ACC112 (cell line): ENCODE results near the gene RUNX1.

Experiments
- H2AFZ ChIP-seq: fragments of 200-600 bp; sonication (generic); one replicate; pipeline ENCODE4 v1.6.0; 2017; ENCODE audit warnings: antibody characterized with exemption, low read length; ENCODE audit not compliant: unreplicated experiment
- H3K27ac ChIP-seq: fragments of 200-600 bp; sonication (generic); 2 replicates; pipeline ENCODE4 v1.5.1; 2014; ENCODE audit warnings: low read depth, mild to moderate bottlenecking, antibody characterized with exemption, low read length, moderate library complexity
- H3K27me3 ChIP-seq: fragments of 200-600 bp; sonication (generic); 2 replicates; pipeline ENCODE4 v1.6.1; 2014; ENCODE audit warnings: mild to moderate bottlenecking, antibody characterized with exemption, low read length, moderate library complexity, mixed read lengths; ENCODE audit not compliant: insufficient read depth
- H3K36me3 ChIP-seq: fragments of 200-600 bp; sonication (generic); 2 replicates; pipeline ENCODE4 v1.6.1; 2016; ENCODE audit warnings: mild to moderate bottlenecking, antibody characterized with exemption, low read length, moderate library complexity, mixed read lengths; ENCODE audit not compliant: insufficient read depth
- H3K4me1 ChIP-seq: fragments of 200-600 bp; sonication (generic); one replicate; pipeline ENCODE4 v1.6.1; 2016; ENCODE audit warnings: low read length, mixed read lengths; ENCODE audit not compliant: insufficient read depth, unreplicated experiment, control insufficient read depth
- H3K4me3 ChIP-seq: fragments of 200-600 bp; sonication (generic); 2 replicates; pipeline ENCODE4 v1.5.1; 2014; ENCODE audit warnings: mild to moderate bottlenecking, low read depth, low read length
- H3K79me2 ChIP-seq: fragments of 200-600 bp; sonication (generic); one replicate; pipeline ENCODE4 v1.6.0; 2016; ENCODE audit warnings: low read length; ENCODE audit not compliant: control insufficient read depth, unreplicated experiment, insufficient read depth

RUNX1 gene

DNA sequence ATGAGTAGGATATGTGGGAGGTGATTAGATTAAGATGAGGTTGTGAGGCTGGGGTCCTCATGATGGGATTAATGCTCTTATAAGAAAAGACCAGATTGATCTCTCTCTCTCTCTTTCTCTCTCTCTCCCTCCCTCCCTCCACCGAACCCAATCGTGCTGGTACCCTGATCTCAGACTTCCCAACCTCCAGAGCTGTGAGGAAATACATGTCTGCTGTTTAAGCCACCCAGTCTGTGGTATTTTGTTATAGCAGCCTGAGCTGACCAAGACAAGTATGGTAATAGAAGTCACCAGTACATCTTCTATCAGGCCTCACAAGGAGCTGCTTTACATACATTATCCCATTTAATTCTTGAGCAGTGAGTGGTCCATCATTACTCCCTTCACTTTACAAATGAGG is 149.8 kb downstream of the RUNX1 start:
- no peaks in the 10 kb centered on the region for H3K79me2 ChIP-seq
- no peak overlapping the region for H3K4me3 ChIP-seq
- no peaks in the 10 kb centered on the region for H3K4me1 ChIP-seq
- no peaks in the 10 kb centered on the region for H3K36me3 ChIP-seq
- no peak overlapping the region for H3K27ac ChIP-seq
- H2AFZ ChIP-seq: no peak overlapping the region
- no peaks in the 10 kb centered on the region for H3K27me3 ChIP-seq

DNA sequence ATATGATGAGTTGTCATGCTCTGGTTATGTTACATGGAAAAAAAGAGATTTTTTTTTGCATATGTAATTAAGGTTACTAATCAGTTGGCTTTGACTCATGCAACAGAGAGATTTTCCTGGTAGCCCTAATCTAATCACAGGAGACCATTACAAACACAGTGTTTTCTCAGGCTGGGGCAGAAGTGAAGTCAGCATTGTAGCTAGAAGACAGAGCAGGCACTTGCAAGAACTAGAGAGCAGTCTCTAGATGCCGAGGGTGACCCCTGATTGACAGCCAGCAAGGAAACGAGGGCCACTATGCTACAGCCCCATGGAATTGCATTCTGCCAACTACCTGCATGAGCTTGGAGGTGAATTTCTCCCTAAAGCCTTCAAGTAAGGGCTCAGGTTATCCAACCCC is 151.3 kb downstream of the RUNX1 start:
- Histone ChIP-seq H2AFZ (no peak overlapping the region), H3K79me2 (no peaks in the 10 kb centered on the region), H3K27me3 (no peaks in the 10 kb centered on the region), H3K36me3 (no peaks in the 10 kb centered on the region), H3K4me1 (no peaks in the 10 kb centered on the region), H3K27ac (no peak overlapping the region), H3K4me3 (no peak overlapping the region)

DNA sequence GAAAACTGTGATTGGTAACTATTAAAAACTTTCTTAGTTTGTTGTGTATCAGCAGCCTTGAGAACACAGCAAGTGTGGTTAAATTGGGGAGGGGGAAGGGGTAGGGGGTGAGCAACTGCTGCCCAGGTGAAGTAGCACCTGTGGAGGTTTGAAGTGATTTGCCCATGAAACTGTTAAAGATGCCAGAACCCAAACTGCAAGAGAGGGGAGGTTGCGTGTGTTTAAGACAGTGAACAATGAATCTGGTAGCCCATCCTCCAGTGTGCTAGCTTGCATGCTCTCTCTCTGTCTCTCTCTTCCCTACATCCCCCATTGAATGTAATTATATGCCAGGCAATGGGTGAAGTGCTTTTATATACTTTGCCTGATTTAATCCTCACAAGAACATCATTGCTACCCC is 154.7 kb downstream of the RUNX1 start:
- no peak overlapping the region for H3K4me3 ChIP-seq
- H3K79me2 ChIP-seq: no peaks in the 10 kb centered on the region

DNA sequence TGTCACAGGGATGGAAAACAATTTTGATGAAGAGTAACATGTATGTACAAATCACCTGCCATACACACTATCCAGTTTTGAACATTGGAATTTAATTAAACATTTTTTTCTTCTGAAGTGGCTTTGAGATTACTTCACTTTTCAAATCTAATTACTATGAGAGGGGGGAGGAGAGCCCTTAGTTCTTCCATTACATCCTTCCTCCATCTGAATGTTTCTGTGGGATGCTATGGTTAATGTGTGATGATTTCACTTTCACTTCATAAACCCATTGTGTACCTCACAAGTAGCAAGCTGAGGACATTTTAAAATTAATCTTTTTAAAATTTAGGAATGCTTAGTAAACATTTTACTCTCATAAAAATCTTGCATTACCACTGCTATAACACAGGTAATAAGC is 156.9 kb downstream of the RUNX1 start:
- H3K27ac ChIP-seq: peak overlapping the region; percentile 99; the same call in 1 of the 2 replicates
- no peak overlapping the region for H2AFZ ChIP-seq
- H3K36me3 ChIP-seq: no peaks in the 10 kb centered on the region
- H3K27me3 ChIP-seq: no peaks in the 10 kb centered on the region
- peak overlapping the region; percentile 94 for H3K4me3 ChIP-seq
- no peaks in the 10 kb centered on the region for H3K4me1 ChIP-seq
- peaks cover 11% of the 10 kb centered on the region for H3K79me2 ChIP-seq

More for the DNA sequence above, 154.7 kb downstream of the RUNX1 start:
- H3K27me3 ChIP-seq: no peaks in the 10 kb centered on the region
- H2AFZ ChIP-seq: no peak overlapping the region
- H3K36me3 ChIP-seq: no peaks in the 10 kb centered on the region
- H3K4me1 ChIP-seq: no peaks in the 10 kb centered on the region
- H3K27ac ChIP-seq: no peak overlapping the region

DNA sequence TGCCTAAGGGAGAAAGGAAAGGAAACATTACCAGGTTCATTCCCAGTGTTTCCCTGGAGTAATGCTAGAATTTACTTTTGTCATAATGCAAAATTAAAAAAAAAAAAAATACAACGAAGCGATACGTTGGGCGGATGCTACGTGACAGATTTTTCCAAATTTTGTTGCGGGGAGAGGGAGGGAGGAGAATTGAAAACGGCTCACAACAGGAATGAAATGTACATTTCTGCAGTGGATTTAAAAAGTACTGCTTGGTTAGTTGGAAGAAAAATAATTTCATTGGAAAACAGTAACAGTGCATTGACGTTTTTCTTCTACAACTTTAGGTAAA is 157.5 kb downstream of the RUNX1 start:
- Histone ChIP-seq H3K4me3 (peak overlapping the region; percentile 94), H3K79me2 (peaks cover 17% of the 10 kb centered on the region), H3K27me3 (no peaks in the 10 kb centered on the region), H3K4me1 (no peaks in the 10 kb centered on the region), H3K27ac (peak overlapping the region; percentile 99), H2AFZ (peak overlapping the region; percentile 56), H3K36me3 (no peaks in the 10 kb centered on the region)

DNA sequence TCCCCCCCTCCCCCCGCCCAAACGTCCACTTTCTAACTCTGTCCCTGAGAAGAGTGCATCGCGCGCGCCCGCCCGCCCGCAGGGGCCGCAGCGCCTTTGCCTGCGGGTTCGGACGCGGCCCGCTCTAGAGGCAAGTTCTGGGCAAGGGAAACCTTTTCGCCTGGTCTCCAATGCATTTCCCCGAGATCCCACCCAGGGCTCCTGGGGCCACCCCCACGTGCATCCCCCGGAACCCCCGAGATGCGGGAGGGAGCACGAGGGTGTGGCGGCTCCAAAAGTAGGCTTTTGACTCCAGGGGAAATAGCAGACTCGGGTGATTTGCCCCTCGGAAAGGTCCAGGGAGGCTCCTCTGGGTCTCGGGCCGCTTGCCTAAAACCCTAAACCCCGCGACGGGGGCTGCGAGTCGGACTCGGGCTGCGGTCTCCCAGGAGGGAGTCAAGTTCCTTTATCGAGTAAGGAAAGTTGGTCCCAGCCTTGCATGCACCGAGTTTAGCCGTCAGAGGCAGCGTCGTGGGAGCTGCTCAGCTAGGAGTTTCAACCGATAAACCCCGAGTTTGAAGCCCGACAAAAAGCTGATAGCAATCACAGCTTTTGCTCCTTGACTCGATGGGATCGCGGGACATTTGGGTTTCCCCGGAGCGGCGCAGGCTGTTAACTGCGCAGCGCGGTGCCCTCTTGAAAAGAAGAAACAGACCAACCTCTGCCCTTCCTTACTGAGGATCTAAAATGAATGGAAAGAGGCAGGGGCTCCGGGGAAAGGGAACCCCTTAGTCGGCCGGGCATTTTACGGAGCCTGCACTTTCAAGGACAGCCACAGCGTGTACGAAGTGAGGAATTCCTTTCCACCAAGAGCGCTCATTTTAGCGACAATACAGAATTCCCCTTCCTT is 158.1 kb downstream of the RUNX1 start:
- H3K27me3 ChIP-seq: no peaks in the 10 kb centered on the region
- H3K79me2 ChIP-seq: peaks cover 23% of the 10 kb centered on the region
- no peaks in the 10 kb centered on the region; the same call in 1 of the 2 replicates for H3K36me3 ChIP-seq
- peak overlapping the region; percentile 56 for H2AFZ ChIP-seq
- no peaks in the 10 kb centered on the region for H3K4me1 ChIP-seq
- peak overlapping the region; percentile 99 for H3K27ac ChIP-seq
- H3K4me3 ChIP-seq: peak overlapping the region; percentile 94

DNA sequence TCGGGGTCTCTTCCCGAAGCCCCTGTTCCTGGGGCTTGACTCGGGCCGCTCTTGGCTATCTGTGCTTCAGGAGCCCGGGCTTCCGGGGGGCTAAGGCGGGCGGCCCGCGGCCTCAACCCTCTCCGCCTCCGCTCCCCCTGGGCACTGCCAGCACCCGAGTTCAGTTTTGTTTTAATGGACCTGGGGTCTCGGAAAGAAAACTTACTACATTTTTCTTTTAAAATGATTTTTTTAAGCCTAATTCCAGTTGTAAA is 158.7 kb downstream of the RUNX1 start:
- Histone ChIP-seq H3K4me1 (no peaks in the 10 kb centered on the region), H3K79me2 (peaks cover 29% of the 10 kb centered on the region), H2AFZ (peak overlapping the region; percentile 26), H3K4me3 (peak overlapping the region; percentile 94), H3K27ac (peak overlapping the region; percentile 99), H3K27me3 (no peaks in the 10 kb centered on the region), H3K36me3 (no peaks in the 10 kb centered on the region; the same call in 1 of the 2 replicates)

DNA sequence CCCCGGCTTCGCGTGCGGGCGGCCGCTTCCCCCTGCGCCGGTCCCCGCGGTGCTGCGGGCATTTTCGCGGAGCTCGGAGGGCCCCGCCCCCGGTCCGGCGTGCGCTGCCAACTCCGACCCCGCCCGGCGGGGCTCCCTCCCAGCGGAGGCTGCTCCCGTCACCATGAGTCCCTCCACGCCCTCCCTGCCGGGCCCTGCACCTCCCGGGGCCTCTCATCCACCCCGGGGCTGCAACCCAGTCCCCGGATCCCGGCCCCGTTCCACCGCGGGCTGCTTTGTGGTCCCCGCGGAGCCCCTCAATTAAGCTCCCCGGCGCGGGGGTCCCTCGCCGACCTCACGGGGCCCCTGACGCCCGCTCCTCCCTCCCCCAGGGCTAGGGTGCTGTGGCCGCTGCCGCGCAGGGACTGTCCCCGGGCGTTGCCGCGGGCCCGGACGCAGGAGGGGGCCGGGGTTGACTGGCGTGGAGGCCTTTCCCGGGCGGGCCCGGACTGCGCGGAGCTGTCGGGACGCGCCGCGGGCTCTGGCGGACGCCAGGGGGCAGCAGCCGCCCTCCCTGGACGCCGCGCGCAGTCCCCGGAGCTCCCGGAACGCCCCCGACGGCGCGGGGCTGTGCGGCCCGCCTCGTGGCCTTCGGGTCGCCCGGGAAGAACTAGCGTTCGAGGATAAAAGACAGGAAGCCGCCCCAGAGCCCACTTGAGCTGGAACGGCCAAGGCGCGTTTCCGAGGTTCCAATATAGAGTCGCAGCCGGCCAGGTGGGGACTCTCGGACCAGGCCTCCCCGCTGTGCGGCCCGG is 159.2 kb downstream of the RUNX1 start:
- Histone ChIP-seq H3K79me2 (peaks cover 34% of the 10 kb centered on the region), H3K27ac (peak overlapping the region; percentile 99)

DNA sequence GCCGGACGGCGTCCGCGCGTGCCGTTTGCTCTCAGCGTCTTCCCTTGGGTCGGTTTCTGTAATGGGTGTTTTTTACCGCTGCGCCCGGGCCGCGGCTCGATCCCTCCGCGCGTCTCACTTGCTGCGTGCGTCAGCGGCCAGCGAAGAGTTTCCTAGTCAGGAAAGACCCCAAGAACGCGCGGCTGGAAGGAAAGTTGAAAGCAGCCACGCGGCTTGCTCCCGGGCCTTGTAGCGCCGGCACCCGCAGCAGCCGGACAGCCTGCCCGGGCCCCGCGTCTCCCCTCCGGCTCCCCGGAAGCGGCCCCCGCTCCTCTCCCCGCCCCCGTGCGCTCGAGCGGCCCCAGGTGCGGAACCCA is 159.8 kb downstream of the RUNX1 start:
- Histone ChIP-seq H3K27me3 (no peaks in the 10 kb centered on the region), H3K4me3 (peak overlapping the region; percentile 94), H3K27ac (peak overlapping the region; percentile 99), H3K36me3 (no peaks in the 10 kb centered on the region; the same call in 1 of the 2 replicates), H3K4me1 (no peaks in the 10 kb centered on the region), H3K79me2 (peaks cover 40% of the 10 kb centered on the region), H2AFZ (no peak overlapping the region)

More for the DNA sequence above, 159.2 kb downstream of the RUNX1 start:
- H3K4me3 ChIP-seq: peak overlapping the region; percentile 94
- no peaks in the 10 kb centered on the region; the same call in 1 of the 2 replicates for H3K36me3 ChIP-seq
- peak overlapping the region; percentile 26 for H2AFZ ChIP-seq
- no peaks in the 10 kb centered on the region for H3K27me3 ChIP-seq
- H3K4me1 ChIP-seq: no peaks in the 10 kb centered on the region

DNA sequence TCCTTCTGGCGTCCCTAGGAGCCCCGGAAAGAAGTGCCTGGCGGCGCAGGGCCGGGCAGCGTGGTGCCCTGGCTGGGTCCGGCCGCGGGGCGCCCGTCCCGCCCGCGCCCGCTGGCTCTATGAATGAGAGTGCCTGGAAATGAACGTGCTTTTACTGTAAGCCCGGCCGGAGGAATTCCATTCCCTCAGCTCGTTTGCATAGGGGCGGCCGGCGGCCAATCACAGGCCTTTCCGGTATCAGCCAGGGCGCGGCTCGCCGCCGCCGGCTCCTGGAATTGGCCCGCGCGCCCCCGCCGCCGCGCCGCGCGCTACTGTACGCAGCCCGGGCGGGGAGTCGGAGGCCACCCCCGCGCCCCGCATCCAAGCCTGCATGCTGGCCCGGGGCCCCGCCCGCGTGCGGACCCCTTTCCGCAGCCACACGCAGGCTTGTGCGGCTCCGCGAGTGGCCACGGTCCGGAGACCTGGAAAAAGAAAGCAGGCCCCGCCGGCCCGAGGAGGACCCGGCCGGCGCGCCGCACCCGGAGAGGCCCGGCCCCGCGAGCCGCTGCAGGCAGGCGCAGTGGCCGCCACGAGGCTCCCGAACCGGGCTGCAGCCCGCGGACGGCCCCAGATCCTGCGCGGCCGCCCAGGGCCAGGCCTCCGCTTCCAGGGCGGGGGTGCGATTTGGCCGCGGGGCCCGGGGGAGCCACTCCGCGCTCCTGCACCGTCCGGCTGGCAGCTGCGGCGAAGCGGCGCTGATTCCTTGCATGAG is 160.4 kb downstream of the RUNX1 start:
- Histone ChIP-seq H2AFZ (no peak overlapping the region), H3K36me3 (peaks cover 3% of the 10 kb centered on the region; the same call in 1 of the 2 replicates), H3K4me1 (no peaks in the 10 kb centered on the region), H3K27ac (peak overlapping the region; percentile 99), H3K79me2 (peaks cover 45% of the 10 kb centered on the region), H3K27me3 (no peaks in the 10 kb centered on the region), H3K4me3 (peak overlapping the region; percentile 94)
